ENCODE data around the gene CDC25A.

- TF ChIP-seq POLR2A (IDR thresholded peaks at IDR 0.05; ENCODE audit: borderline replicate concordance, extremely low read depth, insufficient read depth, insufficient read length) (no peak), JUND (IDR thresholded peaks at IDR 0.05) (no peak), CEBPB (IDR thresholded peaks at IDR 0.05; ENCODE audit: low read depth) (no peak)
- TF ChIP-seq, protein P1, sequence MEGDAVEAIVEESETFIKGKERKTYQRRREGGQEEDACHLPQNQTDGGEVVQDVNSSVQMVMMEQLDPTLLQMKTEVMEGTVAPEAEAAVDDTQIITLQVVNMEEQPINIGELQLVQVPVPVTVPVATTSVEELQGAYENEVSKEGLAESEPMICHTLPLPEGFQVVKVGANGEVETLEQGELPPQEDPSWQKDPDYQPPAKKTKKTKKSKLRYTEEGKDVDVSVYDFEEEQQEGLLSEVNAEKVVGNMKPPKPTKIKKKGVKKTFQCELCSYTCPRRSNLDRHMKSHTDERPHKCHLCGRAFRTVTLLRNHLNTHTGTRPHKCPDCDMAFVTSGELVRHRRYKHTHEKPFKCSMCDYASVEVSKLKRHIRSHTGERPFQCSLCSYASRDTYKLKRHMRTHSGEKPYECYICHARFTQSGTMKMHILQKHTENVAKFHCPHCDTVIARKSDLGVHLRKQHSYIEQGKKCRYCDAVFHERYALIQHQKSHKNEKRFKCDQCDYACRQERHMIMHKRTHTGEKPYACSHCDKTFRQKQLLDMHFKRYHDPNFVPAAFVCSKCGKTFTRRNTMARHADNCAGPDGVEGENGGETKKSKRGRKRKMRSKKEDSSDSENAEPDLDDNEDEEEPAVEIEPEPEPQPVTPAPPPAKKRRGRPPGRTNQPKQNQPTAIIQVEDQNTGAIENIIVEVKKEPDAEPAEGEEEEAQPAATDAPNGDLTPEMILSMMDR (IDR thresholded peaks at IDR 0.05 in 2 of 3, conservative IDR thresholded peaks at IDR 0.05 in 1 of 3; ENCODE audit: borderline replicate concordance in 1 of 3, insufficient read depth in 1 of 3, low read depth in 2 of 3, low read length in 2 of 3), result no peak
Measured at GRCh38 chr3:48202632-48203031, 14.4 kb upstream of the CDC25A start.

Data from HCT116 (cell line).